Fibroblast of skin of right quadriceps (primary cell): ENCODE measurements around the gene CAMTA1.

Experiments
- DNase-seq: peaks from one replicate; pipeline ENCODE4 v3.0.0-alpha.2; 2013

The CAMTA1 gene

GRCh38 chr1:7335224-7335879 is 550.1 kb downstream of the CAMTA1 start:
- no peak for DNase-seq

- DNase-seq = no peak
Observed at GRCh38 chr1:7338439-7338838, 553.2 kb downstream of the CAMTA1 start.

GRCh38 chr1:7339014-7339413 is 553.8 kb downstream of the CAMTA1 start:
- DNase-seq = no peak

- DNase-seq = no peak
Observed at GRCh38 chr1:7339953-7340352, 554.7 kb downstream of the CAMTA1 start.

- peak; percentile 24 for DNase-seq
Observed at GRCh38 chr1:7341145-7341905, 556.1 kb downstream of the CAMTA1 start.

- no peak for DNase-seq
Observed at GRCh38 chr1:7343882-7344281, 558.6 kb downstream of the CAMTA1 start.

- no peak for DNase-seq
Observed at GRCh38 chr1:7344299-7344698, 559.0 kb downstream of the CAMTA1 start.

- no peak for DNase-seq
Observed at GRCh38 chr1:7345516-7345915, 560.3 kb downstream of the CAMTA1 start.

GRCh38 chr1:7346070-7346596 is 560.9 kb downstream of the CAMTA1 start:
- no peak for DNase-seq

- no peak for DNase-seq
Observed at GRCh38 chr1:7346600-7347570, 561.6 kb downstream of the CAMTA1 start.

- no peak for DNase-seq
Observed at GRCh38 chr1:7348073-7348472, 562.8 kb downstream of the CAMTA1 start.

GRCh38 chr1:7348580-7348979 is 563.3 kb downstream of the CAMTA1 start:
- DNase-seq = no peak

GRCh38 chr1:7350804-7351203 is 565.5 kb downstream of the CAMTA1 start:
- DNase-seq = no peak

GRCh38 chr1:7351649-7352048 is 566.4 kb downstream of the CAMTA1 start:
- no peak for DNase-seq

GRCh38 chr1:7352364-7352763 is 567.1 kb downstream of the CAMTA1 start:
- no peak for DNase-seq

GRCh38 chr1:7352974-7353373 is 567.7 kb downstream of the CAMTA1 start:
- no peak for DNase-seq

- DNase-seq = no peak
Observed at GRCh38 chr1:7355646-7356045, 570.4 kb downstream of the CAMTA1 start.

GRCh38 chr1:7356079-7356478 is 570.8 kb downstream of the CAMTA1 start:
- DNase-seq = no peak

GRCh38 chr1:7358425-7358824 is 573.2 kb downstream of the CAMTA1 start:
- DNase-seq = no peak

GRCh38 chr1:7360526-7360925 is 575.3 kb downstream of the CAMTA1 start:
- DNase-seq = no peak

GRCh38 chr1:7362947-7363346 is 577.7 kb downstream of the CAMTA1 start:
- DNase-seq = no peak

GRCh38 chr1:7363450-7363849 is 578.2 kb downstream of the CAMTA1 start:
- DNase-seq = no peak

- DNase-seq = no peak
Observed at GRCh38 chr1:7365706-7366105, 580.5 kb downstream of the CAMTA1 start.
